22Rv1 (cell line): ENCODE results near the gene MYO10.

Experiments
- ZFX ChIP-seq: fragments of 450-650 bp; IDR thresholded peaks from 2 replicates; pipeline ENCODE4 v1.6.1; 2017; ENCODE audit warnings: antibody characterized with exemption, borderline replicate concordance
- TF ChIP-seq, protein P1 (sequence below): fragments of 450-650 bp; IDR thresholded peaks from 2 replicates; pipeline ENCODE4 v1.5.1; 2017; ENCODE audit warnings: mild to moderate bottlenecking

DNA sequence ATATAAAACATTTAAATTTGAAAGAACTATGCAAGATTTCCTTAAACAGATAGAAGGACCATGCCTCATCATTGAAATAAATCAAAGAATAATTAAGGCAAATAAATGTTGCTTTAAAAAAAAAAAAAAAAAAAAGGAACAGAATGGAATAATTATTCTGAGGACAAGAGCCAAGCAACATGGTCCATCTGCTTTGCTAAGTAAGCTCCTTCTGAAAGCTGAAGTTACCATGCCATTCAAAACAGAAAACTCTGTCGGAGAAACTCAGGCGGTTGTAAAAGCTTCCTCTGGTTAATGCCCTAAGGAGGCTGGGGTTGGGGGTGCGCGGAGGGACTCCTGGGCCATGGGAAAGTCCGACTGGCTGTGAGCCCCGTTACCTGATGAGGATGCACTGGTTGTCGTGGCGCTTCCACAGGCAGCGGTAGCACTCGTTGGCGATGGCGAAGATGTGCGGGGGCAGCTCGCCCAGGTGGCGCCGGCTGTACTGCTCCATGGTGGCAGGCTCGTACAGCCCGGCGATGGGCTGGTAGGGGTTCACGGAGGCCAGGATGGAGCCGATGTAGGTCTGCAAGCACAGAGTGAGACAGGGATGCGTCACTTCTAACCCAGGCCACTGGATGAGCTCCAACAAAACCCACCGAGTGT is 141.7 kb downstream of the MYO10 start:
- TF ChIP-seq, protein P1, sequence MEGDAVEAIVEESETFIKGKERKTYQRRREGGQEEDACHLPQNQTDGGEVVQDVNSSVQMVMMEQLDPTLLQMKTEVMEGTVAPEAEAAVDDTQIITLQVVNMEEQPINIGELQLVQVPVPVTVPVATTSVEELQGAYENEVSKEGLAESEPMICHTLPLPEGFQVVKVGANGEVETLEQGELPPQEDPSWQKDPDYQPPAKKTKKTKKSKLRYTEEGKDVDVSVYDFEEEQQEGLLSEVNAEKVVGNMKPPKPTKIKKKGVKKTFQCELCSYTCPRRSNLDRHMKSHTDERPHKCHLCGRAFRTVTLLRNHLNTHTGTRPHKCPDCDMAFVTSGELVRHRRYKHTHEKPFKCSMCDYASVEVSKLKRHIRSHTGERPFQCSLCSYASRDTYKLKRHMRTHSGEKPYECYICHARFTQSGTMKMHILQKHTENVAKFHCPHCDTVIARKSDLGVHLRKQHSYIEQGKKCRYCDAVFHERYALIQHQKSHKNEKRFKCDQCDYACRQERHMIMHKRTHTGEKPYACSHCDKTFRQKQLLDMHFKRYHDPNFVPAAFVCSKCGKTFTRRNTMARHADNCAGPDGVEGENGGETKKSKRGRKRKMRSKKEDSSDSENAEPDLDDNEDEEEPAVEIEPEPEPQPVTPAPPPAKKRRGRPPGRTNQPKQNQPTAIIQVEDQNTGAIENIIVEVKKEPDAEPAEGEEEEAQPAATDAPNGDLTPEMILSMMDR, result no peak
- TF ChIP-seq ZFX, result no peak
